ENCODE data around the gene CUEDC2.

Gene CUEDC2

GRCh38 chr10:102413053-102413705 lies 19.2 kb downstream of the CUEDC2 start:
- Histone ChIP-seq H3K9me3 (replicated peaks; ENCODE audit: low read length) (no peaks in the 10 kb centered on the region), H3K4me2 (ENCODE audit: low read length) (no peak overlapping the region), H3K4me3 (ENCODE audit: low read length) (no peak overlapping the region), H3K27me3 (ENCODE audit: control insufficient read depth, insufficient read depth, low read length) (peaks cover 83% of the 10 kb centered on the region), H3K4me1 (ENCODE audit: control insufficient read depth, insufficient read depth, low read length) (peaks cover 12% of the 10 kb centered on the region), H3K36me3 (ENCODE audit: insufficient read depth, low read length) (no peaks in the 10 kb centered on the region), H3K9ac (ENCODE audit: low read depth, low read length) (no peak overlapping the region)

GRCh38 chr10:102412293-102412692 lies 20.1 kb downstream of the CUEDC2 start:
- Histone ChIP-seq H3K9ac (ENCODE audit: low read depth, low read length) (no peak overlapping the region), H3K36me3 (ENCODE audit: insufficient read depth, low read length) (no peaks in the 10 kb centered on the region), H3K27me3 (ENCODE audit: control insufficient read depth, insufficient read depth, low read length) (peaks cover 86% of the 10 kb centered on the region), H3K9me3 (replicated peaks; ENCODE audit: low read length) (no peaks in the 10 kb centered on the region), H3K4me1 (ENCODE audit: control insufficient read depth, insufficient read depth, low read length) (peaks cover 12% of the 10 kb centered on the region), H3K4me3 (ENCODE audit: low read length) (no peak overlapping the region), H3K4me2 (ENCODE audit: low read length) (no peak overlapping the region)

GRCh38 chr10:102411341-102412255 lies 20.8 kb downstream of the CUEDC2 start:
- Histone ChIP-seq H3K36me3 (ENCODE audit: insufficient read depth, low read length) (no peaks in the 10 kb centered on the region), H3K9ac (ENCODE audit: low read depth, low read length) (no peak overlapping the region), H3K4me1 (ENCODE audit: control insufficient read depth, insufficient read depth, low read length) (peaks cover 12% of the 10 kb centered on the region), H3K4me2 (ENCODE audit: low read length) (no peak overlapping the region), H3K4me3 (ENCODE audit: low read length) (no peak overlapping the region), H3K27me3 (ENCODE audit: control insufficient read depth, insufficient read depth, low read length) (peaks cover 86% of the 10 kb centered on the region), H3K9me3 (replicated peaks; ENCODE audit: low read length) (no peaks in the 10 kb centered on the region)

- Histone ChIP-seq H3K9ac (ENCODE audit: low read depth, low read length) (no peak overlapping the region), H3K4me3 (ENCODE audit: low read length) (peak overlapping the region; percentile 15), H3K36me3 (ENCODE audit: insufficient read depth, low read length) (no peaks in the 10 kb centered on the region), H3K4me1 (ENCODE audit: control insufficient read depth, insufficient read depth, low read length) (peaks cover 12% of the 10 kb centered on the region), H3K27me3 (ENCODE audit: control insufficient read depth, insufficient read depth, low read length) (peaks cover 78% of the 10 kb centered on the region), H3K4me2 (ENCODE audit: low read length) (peak overlapping the region; percentile 54), H3K9me3 (replicated peaks; ENCODE audit: low read length) (no peaks in the 10 kb centered on the region)
These were observed 21.8 kb downstream of the CUEDC2 start for GRCh38 chr10:102410429-102411073.

- H3K27me3 ChIP-seq (ENCODE audit: control insufficient read depth, insufficient read depth, low read length): peaks cover 72% of the 10 kb centered on the region
- H3K4me2 ChIP-seq (ENCODE audit: low read length): peak overlapping the region; percentile 85
- no peaks in the 10 kb centered on the region for H3K36me3 ChIP-seq (ENCODE audit: insufficient read depth, low read length)
- no peaks in the 10 kb centered on the region for H3K9me3 ChIP-seq (replicated peaks; ENCODE audit: low read length)
- peak overlapping the region; percentile 47 for H3K4me3 ChIP-seq (ENCODE audit: low read length)
- H3K9ac ChIP-seq (ENCODE audit: low read depth, low read length): no peak overlapping the region
- peaks cover 12% of the 10 kb centered on the region for H3K4me1 ChIP-seq (ENCODE audit: control insufficient read depth, insufficient read depth, low read length)
These were observed 22.6 kb downstream of the CUEDC2 start for GRCh38 chr10:102409604-102410428.

- Histone ChIP-seq H3K9ac (ENCODE audit: low read depth, low read length) (no peak overlapping the region), H3K4me3 (ENCODE audit: low read length) (peak overlapping the region; percentile 67), H3K36me3 (ENCODE audit: insufficient read depth, low read length) (no peaks in the 10 kb centered on the region), H3K4me2 (ENCODE audit: low read length) (peak overlapping the region; percentile 85), H3K27me3 (ENCODE audit: control insufficient read depth, insufficient read depth, low read length) (peaks cover 63% of the 10 kb centered on the region), H3K9me3 (replicated peaks; ENCODE audit: low read length) (no peaks in the 10 kb centered on the region), H3K4me1 (ENCODE audit: control insufficient read depth, insufficient read depth, low read length) (peaks cover 12% of the 10 kb centered on the region)
These were observed 23.4 kb downstream of the CUEDC2 start for GRCh38 chr10:102408728-102409603.

- H3K4me1 ChIP-seq (ENCODE audit: control insufficient read depth, insufficient read depth, low read length): peaks cover 12% of the 10 kb centered on the region
These were observed 24.1 kb downstream of the CUEDC2 start for GRCh38 chr10:102408131-102408727.

GRCh38 chr10:102407425-102408130 lies 24.8 kb downstream of the CUEDC2 start:
- no peak overlapping the region for H3K9ac ChIP-seq (ENCODE audit: low read depth, low read length)
- H3K4me1 ChIP-seq (ENCODE audit: control insufficient read depth, insufficient read depth, low read length): peaks cover 12% of the 10 kb centered on the region
- H3K36me3 ChIP-seq (ENCODE audit: insufficient read depth, low read length): no peaks in the 10 kb centered on the region
- H3K9me3 ChIP-seq (replicated peaks; ENCODE audit: low read length): no peaks in the 10 kb centered on the region
- H3K27me3 ChIP-seq (ENCODE audit: control insufficient read depth, insufficient read depth, low read length): peaks cover 51% of the 10 kb centered on the region
- H3K4me3 ChIP-seq (ENCODE audit: low read length): no peak overlapping the region
- H3K4me2 ChIP-seq (ENCODE audit: low read length): no peak overlapping the region

More at GRCh38 chr10:102408131-102408727, 24.1 kb downstream of the CUEDC2 start:
- no peaks in the 10 kb centered on the region for H3K9me3 ChIP-seq (replicated peaks; ENCODE audit: low read length)
- no peaks in the 10 kb centered on the region for H3K36me3 ChIP-seq (ENCODE audit: insufficient read depth, low read length)
- peak overlapping the region; percentile 85 for H3K4me2 ChIP-seq (ENCODE audit: low read length)
- H3K4me3 ChIP-seq (ENCODE audit: low read length): peak overlapping the region; percentile 67
- no peak overlapping the region for H3K9ac ChIP-seq (ENCODE audit: low read depth, low read length)
- H3K27me3 ChIP-seq (ENCODE audit: control insufficient read depth, insufficient read depth, low read length): peaks cover 57% of the 10 kb centered on the region

GRCh38 chr10:102406815-102407214 lies 25.6 kb downstream of the CUEDC2 start:
- H3K4me1 ChIP-seq (ENCODE audit: control insufficient read depth, insufficient read depth, low read length): peaks cover 15% of the 10 kb centered on the region
- peaks cover 43% of the 10 kb centered on the region for H3K27me3 ChIP-seq (ENCODE audit: control insufficient read depth, insufficient read depth, low read length)
- H3K9me3 ChIP-seq (replicated peaks; ENCODE audit: low read length): no peaks in the 10 kb centered on the region
- H3K9ac ChIP-seq (ENCODE audit: low read depth, low read length): no peak overlapping the region
- peaks cover 3% of the 10 kb centered on the region for H3K36me3 ChIP-seq (ENCODE audit: insufficient read depth, low read length)
- H3K4me2 ChIP-seq (ENCODE audit: low read length): no peak overlapping the region
- no peak overlapping the region for H3K4me3 ChIP-seq (ENCODE audit: low read length)
